H4 (cell line): Measurements from ENCODE around the gene GSTP1. TPM values are rescaled to one million over a fixed set of nuclear protein-coding genes. Genes with fewer than 3 reads are reported as not detected.

Source experiments
- DNase-seq: peaks from one replicate; pipeline ENCODE4 v3.0.0-alpha.2; 2015; ENCODE audit warnings: low spot score
- total RNA-seq: library from RNA; depleted of rRNA; stranded (reverse); fragments of >200 nt; shearing (Covaris generic); gene quantifications from 2 replicates; pipeline ENCODE4 v1.2.3, GENCODE V29; 2014; rRNA removed

GSTP1 gene
- total RNA-seq, 1 experiment from 2014 or later, result 2,091 TPM

DNA sequence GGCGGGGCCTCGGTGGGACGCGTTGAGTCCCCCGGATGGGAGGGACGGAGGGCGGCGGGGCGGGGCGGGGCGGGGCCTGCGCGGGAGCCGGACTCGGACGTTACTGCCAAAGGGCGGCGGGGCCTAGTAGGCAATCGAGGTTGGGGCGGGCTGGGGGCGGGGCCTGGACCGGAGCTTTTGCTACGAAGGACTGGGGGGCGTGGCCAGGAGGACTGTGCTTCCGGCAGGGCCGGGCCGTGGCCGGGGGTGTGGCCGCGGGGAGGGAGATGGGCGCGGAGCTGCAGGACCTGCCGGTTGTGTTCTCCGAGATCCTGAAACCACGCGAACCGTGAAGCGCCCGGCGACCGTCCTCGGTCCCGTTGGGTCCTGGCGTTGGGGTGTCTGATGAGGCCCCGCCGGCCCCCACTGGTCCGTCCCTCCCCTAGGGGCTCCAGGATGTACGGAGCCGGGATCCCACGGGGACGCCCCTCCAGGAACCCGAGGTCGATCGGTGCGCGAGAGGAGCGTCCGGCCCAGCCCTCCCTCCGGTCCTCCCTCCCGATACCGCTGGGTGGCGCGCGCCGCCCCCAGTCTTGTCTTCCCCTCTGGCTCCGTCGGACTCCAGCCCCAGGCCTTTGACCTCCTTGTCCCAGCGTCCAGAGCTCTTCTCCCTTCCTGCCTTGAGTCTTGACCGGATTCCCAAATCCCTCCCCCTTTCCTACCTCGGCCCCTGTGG lies 46.8 kb downstream of the GSTP1 start:
- peak; percentile 93 for DNase-seq

- no peak for DNase-seq
Measured at GRCh38 chr11:67630943-67631331, 47.3 kb downstream of the GSTP1 start.

DNA sequence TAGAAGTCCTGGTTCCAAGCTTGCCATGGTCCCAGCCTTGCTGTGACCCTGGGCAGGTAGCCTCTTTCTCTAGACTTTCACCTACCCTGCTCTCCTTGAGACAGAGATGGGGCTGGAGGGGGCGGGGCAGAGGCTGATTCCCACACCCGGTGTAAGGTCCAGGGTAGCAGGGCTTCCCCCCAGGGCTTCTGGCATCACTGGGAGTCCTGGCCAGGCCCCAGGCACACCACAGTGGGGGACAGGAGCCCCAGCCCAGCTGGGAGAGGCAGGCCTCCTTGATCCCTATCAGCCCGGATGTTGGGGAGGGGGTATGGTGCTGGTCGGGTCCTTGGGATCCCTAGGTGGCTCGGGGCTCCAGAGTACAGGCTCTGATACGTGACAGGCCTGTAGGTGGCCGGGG lies 47.8 kb downstream of the GSTP1 start:
- no peak for DNase-seq

GRCh38 chr11:67631853-67632174 lies 48.2 kb downstream of the GSTP1 start:
- DNase-seq, result no peak

GRCh38 chr11:67632175-67632981 lies 48.8 kb downstream of the GSTP1 start:
- DNase-seq, result no peak

GRCh38 chr11:67632982-67633755 lies 49.6 kb downstream of the GSTP1 start:
- no peak for DNase-seq

- no peak for DNase-seq
Measured at GRCh38 chr11:67633758-67634365, 50.2 kb downstream of the GSTP1 start.

GRCh38 chr11:67634366-67635230 lies 51.0 kb downstream of the GSTP1 start:
- no peak for DNase-seq

GRCh38 chr11:67635231-67635521 lies 51.6 kb downstream of the GSTP1 start:
- no peak for DNase-seq

Other genes starting within 250 kb of the GSTP1 start
- 71.6 and 77.4 TPM in 2 replicates for gene POLD4, start 230.3 kb upstream of the GSTP1 start, total RNA-seq
- gene CLCF1, start 210.2 kb upstream of the GSTP1 start, total RNA-seq, result 7.0 and 8.3 TPM in 2 replicates
- 7.3 and 8.3 TPM in 2 replicates for gene RAD9A, start 191.8 kb upstream of the GSTP1 start, total RNA-seq
- 212 and 231 TPM in 2 replicates for gene PPP1CA, start 182.0 kb upstream of the GSTP1 start, total RNA-seq
- not detected in 2 replicates for gene TBC1D10C, start 179.7 kb upstream of the GSTP1 start, total RNA-seq
- not detected in 2 replicates for gene CARNS1, start 168.1 kb upstream of the GSTP1 start, total RNA-seq
- 38.1 and 51.3 TPM in 2 replicates for gene RPS6KB2, start 155.3 kb upstream of the GSTP1 start, total RNA-seq
- gene PTPRCAP, start 146.1 kb upstream of the GSTP1 start, total RNA-seq, result 0.41 and 4.0 TPM in 2 replicates
- gene CORO1B, start 140.3 kb upstream of the GSTP1 start, total RNA-seq, result 96.0 and 111 TPM in 2 replicates
- gene GPR152, start 131.1 kb upstream of the GSTP1 start, total RNA-seq, result not detected in 2 replicates
- 0.39 TPM in 1 of 2 replicates, not detected in the other for gene CABP4, start 128.5 kb upstream of the GSTP1 start, total RNA-seq
- gene TMEM134, start 114.6 kb upstream of the GSTP1 start, total RNA-seq, result 17.3 and 38.6 TPM in 2 replicates
- gene AIP, start 100.8 kb upstream of the GSTP1 start, total RNA-seq, result 69.9 and 83.0 TPM in 2 replicates
- 13.7 and 16.6 TPM in 2 replicates for gene PITPNM1, start 78.4 kb upstream of the GSTP1 start, total RNA-seq
- 28.3 and 32.3 TPM in 2 replicates for gene CDK2AP2, start 75.7 kb upstream of the GSTP1 start, total RNA-seq
- not detected in 2 replicates for gene CABP2, start 60.4 kb upstream of the GSTP1 start, total RNA-seq
- gene NDUFV1, start 23.1 kb downstream of the GSTP1 start, total RNA-seq, result 128 and 143 TPM in 2 replicates
- gene NUDT8, start 46.1 kb downstream of the GSTP1 start, total RNA-seq, result 12.4 and 15.7 TPM in 2 replicates
- gene TBX10, start 56.0 kb downstream of the GSTP1 start, total RNA-seq, result not detected in 2 replicates
- 0.31 and 0.47 TPM in 2 replicates for gene ACY3, start 66.9 kb downstream of the GSTP1 start, total RNA-seq
- not detected in 2 replicates for gene ALDH3B2, start 90.8 kb downstream of the GSTP1 start, total RNA-seq